T47D (cell line): ENCODE data around the gene DNAJC15.

Experiments
- DNase-seq, 2 experiments: peaks; one replicate each; pipeline versions ENCODE4 v3.0.0 to v3.0.0-alpha.2; 2011 to 2012; ENCODE audit warnings: low read depth in 1 of 2, low spot score in 1 of 2
- JUND ChIP-seq: IDR thresholded peaks from 2 replicates; pipeline ENCODE4 v1.6.1; 2012; ENCODE audit warnings: low read depth
- in situ Hi-C: cut with HindIII; loops from 2 replicates; pipeline ENCODE4 v1.10.0; 2016; ENCODE audit warnings: low sequenced_read_pairs, low pct_unique_long_range_greater_than_20kb

Gene DNAJC15

DNA sequence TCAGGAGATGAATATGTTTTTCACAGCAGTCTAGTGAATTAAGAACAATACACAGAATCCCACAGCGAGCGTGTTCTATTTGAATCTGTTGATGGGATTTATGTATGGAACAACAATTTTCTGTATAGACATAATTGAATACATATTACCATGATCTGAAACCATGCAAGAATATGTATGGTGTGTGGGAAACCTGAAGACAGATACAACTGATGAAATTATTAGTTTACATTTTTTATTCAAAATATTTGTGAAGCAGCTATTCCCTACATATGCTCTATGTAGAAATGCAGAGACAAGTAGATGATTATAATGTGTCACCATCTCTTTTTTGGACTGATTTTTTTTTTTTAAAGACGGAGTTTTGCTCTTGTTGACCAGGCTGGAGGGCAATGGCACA, 91.8 kb downstream of the DNAJC15 start:
- in situ Hi-C loops, result no loop called here
- no peak for DNase-seq
- TF ChIP-seq JUND, result no peak

DNA sequence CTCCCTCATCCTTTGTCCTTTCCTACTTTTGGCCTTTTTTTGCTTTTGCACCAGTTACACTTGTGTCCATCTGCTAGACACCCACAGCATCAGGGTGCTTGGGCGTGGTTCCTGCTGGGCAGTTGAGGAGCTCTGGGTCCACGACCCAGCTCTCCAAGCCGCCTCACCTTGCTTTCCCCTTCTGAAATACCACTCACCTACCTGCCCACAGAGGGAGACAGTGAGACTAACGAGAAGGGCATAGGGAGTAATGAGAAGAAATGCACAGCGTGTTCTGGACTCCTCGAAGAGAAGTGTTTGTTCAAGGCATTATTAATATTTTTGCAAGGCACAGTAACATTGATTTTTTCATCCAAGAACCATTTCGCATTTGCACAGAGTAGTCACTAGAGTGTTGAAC, 92.9 kb downstream of the DNAJC15 start:
- no peak for DNase-seq
- in situ Hi-C loops, result no loop called here
- TF ChIP-seq JUND, result no peak

DNA sequence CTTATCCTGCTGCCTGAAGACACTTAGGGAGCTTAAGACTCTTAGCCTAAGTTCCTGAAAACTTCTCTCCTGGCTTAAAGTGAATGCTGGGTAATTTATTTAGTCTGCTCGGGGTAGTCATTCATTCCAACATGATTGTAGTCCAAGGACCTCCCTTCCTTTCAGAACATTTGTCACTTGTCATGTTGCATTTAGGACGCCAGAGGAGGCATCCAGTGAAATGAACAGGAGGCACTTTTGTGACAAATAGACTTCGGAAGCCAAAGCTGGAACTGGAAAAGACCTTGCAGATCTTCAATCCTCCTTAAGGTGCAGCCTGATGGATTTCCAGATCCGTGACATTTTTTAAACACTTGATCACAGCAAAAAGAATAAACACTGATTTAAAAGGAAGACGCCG, 95.1 kb downstream of the DNAJC15 start:
- no peak for TF ChIP-seq JUND
- in situ Hi-C loops, result no loop called here
- no peak for DNase-seq

DNA sequence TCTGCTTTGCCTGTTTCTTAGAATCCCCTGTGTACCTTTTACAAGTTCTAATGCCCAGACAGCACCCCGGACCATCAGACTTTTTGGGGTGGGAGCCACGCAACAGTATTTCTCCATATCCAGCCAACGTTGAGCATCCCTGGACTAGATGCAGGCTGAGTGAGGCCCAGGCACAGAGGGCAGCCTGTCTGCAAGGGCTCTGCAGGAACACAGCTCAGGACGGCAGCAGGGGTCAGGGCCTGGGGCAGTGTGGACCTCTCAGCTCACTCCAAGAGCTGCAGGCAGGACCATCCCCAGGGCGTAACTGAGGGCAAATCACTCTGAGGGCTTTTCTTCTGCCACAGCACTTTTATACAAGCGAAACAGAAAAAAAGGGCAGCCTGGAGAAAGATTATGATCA, 95.8 kb downstream of the DNAJC15 start:
- TF ChIP-seq JUND, result no peak
- in situ Hi-C loops, result no loop called here
- DNase-seq, result no peak

DNA sequence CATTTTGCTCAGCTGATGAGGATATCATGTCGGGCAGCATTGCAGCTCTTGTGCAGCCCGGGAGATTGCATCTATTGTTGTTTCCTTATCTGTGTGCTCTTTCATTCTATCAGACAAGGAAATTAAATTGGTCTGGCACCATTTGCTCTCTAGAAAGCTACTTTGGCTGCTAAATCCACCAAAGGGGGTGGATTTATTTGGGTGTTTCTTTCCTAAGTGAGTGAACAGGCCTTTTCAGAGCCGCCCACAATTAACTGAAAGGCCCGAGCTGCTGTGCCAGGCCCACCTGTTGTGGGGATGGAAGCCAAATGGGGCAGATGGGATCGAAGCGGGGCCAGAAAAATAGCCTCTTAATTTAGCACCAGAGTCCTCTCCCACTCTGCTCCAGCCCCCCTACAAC, 99.4 kb downstream of the DNAJC15 start:
- in situ Hi-C loops, result no loop called here
- no peak for TF ChIP-seq JUND
- DNase-seq, result no peak

DNA sequence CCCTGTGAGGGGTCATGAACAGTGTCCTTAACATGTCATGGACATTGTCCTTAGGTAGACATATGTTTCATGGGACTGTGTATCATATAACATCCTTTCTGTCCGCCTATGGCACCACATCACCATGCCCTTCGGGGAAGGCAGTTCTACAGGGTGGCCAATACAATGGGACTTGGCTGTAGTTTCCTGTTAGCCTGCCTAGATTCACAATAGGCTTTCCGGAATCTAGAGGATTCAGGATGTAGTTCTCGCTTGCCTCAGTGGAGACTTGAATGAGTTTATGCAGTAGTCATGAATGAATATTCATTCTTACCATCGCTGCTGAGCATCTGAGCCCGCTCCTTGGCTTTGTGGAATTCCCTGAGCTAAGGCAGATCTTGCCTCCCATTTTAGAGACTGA, 100.5 kb downstream of the DNAJC15 start:
- in situ Hi-C loops, result no loop called here
- DNase-seq, result no peak
- no peak for TF ChIP-seq JUND

DNA sequence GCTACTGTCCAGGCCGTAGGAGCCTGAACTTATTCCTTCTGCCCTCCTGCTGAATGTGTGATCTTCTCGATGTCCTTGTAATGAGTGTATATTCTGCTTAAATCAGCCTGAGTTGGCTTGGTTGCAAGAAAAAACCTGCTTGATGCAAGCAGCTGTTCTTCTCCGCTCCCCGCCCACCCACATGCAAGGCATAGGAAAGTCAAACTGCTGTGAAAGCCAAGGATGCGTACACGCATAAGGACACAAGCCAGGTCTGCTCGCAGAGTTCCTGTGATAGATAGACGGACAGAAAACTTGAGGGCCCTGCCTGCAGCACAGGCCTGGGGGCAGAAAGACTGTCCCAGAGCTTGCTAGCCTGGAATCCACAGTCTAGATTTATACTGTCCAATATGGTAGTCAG, 101.1 kb downstream of the DNAJC15 start:
- no peak for TF ChIP-seq JUND
- in situ Hi-C loops, result no loop called here
- no peak for DNase-seq

DNA sequence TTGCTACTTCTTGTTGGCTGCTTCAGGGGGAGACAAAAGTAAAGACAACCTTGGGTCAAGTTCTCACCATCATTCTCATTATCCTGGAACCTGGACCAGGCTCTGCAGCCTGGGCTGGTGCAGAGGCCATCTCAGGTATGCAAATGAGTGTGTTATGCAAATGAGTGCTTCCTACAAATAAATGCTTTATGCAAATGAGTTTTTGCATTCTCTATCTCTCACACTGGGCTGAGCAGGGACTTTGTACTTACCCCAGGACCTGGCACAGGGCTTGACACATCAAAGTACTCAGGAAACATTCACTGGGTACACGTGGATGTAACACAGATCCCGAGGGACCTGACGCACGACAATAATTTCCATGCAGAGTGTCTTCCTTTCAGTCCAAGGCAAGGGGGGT, 103.0 kb downstream of the DNAJC15 start:
- no peak for TF ChIP-seq JUND
- no peak for DNase-seq
- in situ Hi-C loops, result no loop called here

DNA sequence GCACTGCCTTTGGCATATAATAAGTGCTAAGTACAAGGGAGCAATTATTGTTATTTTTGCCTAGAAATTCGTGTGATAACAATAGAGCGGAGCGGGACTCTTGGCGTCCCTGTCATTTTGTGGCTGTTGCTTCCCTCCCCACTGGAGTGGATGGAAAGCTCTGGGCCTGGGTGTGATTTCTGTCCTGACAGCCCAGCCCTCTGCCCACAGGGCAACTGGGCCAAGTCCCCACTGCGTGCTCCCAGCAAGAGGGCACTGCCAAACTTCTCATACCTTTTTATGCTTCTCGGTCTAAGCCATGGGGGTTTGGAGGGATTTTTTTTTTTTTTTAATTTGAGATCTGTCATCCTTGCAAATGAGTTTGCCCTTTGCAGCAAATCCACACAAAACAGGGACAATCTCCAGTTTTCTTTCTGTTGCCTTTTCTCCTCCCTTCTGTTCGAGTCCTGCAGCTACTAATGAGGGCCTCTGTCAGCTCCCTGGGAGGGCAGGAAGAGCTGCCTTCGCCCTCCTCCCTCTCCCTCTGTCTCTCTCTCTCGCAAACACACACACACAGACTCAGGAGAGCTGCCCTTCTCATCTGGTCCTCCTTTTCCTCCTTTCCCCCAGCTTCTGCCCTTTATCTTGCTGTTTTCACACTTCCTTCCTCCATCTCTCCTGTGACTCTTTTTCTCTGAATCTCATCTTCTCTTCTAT, 103.9 kb downstream of the DNAJC15 start:
- no peak for DNase-seq
- no peak for TF ChIP-seq JUND
- in situ Hi-C loops, result no loop called here

DNA sequence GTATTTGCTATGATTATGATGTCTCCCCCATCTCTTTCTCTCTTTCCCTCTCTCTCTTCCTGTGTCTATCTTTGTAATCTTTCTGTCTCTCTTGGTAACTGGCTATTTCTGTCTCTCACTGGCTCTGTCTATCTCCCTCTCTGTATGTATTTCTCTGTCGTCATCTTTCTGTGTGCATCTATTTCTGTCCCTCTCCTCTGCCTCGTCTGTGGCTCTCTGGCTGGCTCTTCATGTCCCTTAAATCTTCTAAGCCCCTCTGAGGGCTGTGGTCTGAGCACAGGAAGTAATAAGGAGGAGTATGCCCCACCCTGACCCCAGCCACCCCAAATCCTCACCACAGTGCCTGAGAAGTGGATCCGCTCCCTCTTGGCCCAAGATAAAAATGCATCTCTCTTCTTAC, 104.4 kb downstream of the DNAJC15 start:
- TF ChIP-seq JUND, result no peak
- in situ Hi-C loops, result no loop called here
- no peak for DNase-seq

DNA sequence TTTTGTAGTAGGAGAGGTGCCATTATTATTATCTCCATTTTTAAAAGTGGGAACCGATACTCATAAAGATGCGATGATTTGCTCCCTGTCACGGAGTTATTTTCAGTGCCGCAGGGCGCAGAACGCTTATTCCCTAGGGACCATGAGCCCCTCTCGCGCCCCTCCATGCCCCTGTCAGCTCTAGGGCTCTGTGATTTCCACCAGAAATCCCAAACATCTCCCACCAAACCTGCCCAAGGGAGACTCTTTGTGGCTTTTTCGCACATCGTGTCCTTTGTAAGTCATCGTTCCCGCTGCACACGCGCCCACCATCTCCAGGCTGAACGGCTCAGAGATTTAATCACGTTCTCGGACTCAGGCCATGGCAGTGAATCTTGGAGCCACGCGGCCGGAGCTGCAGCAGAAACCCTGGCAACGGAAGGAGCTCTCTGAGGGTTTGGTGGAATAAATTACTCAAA, 105.1 kb downstream of the DNAJC15 start:
- TF ChIP-seq JUND, result no peak
- in situ Hi-C loops, result no loop called here
- no peak for DNase-seq

DNA sequence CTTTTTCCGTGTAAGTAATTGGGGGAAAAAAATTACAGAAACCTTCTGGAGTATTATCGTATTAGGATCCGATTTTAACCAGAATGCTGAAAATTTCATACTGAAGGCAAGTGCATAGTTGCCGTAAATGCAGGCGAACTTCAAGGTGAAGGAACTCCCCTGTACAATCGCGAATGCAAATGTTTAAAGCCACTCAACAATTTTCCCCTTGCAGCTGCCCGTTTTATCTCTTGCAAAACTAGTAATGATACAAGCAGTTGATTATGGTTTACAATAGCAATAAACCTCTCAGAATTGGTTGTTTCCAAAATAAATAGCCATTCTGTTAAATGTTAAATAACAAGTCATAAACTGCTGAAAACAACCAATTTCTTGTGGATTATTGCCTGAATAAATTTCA, 105.7 kb downstream of the DNAJC15 start:
- DNase-seq, result no peak
- in situ Hi-C loops, result no loop called here
- no peak for TF ChIP-seq JUND

DNA sequence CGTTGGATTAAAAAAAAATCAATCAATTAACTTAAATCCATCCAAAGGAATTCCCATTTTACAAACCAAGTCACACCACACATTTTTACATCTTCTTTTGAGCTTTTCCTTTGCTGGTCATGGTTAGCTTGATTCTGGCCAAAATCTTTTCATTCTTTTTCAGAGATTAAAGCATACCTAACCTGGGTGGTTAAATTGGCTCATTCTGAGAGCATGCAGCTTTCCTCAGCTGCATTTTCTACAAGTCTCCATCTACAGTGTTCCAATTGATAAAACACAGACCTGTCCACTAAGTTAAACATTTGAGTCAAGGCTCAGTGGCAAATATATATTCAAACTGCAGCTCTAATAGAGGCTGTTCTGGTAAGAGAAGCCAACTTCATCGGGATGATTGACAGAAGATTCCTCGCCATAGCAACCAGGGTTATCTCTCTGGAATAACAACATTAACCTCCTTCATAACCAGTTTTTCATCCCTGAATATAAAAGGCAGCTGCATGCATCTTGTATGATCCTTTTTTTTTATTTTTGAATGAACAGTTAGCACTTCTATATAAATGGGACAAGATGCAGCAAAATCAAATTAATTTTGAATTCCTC, 106.2 kb downstream of the DNAJC15 start:
- DNase-seq, result no peak
- no peak for TF ChIP-seq JUND
- in situ Hi-C loops, result no loop called here

DNA sequence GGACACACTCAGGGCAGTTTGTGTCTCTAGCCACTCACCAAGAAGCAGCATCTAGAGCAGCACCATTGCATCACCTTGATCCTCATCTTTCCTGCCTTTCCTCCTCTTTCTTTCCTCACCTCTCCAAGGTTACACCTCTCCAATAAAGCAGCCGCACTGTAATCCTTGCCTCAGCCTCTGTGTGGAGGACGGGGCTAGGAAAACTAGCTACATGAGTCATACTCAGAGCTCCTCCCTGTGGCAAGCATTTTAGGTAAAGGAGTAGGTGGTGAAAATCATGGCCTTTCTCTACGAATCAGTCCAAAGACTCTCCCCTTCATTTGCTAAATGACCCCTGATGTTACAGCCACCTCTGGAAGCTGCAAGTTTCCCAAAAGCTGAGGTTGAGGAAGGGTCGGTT, 108.9 kb downstream of the DNAJC15 start:
- in situ Hi-C loops, result no loop called here
- no peak for TF ChIP-seq JUND
- peak; percentile 53 to 79 for DNase-seq
